Measurements from ENCODE around the gene EIF4B. TPM values are rescaled to one million over a fixed set of nuclear protein-coding genes. Genes with fewer than 3 reads are reported as not detected.

The EIF4B gene
- total RNA-seq, 5 donors from 2014 or later (not counting 1 experiment from before 2014, with no cell fraction given): 710 to 755 (median 729) TPM

GRCh38 chr12:53082637-53083175 lies 76.5 kb downstream of the EIF4B start:
- ChIA-PET POLR2A (interaction anchor here in 1 of 2 donors (0.6 kb wide), 1 partner anchor 10 kb away, joined by 5 read pairs; no protein-coding TSS in a partner anchor), CTCF (no interaction called here)
- no peaks in the 10 kb centered on the region for H3K9me3 ChIP-seq
- no peaks in the 10 kb centered on the region for H3K36me3 Mint-ChIP-seq
- H3K36me3 ChIP-seq (ENCODE audit: control insufficient read depth in 2 of 2, extremely low read depth in 1 of 2, insufficient read depth in 1 of 2, low read length in 1 of 2): no peaks in the 10 kb centered on the region
- no peaks in the 10 kb centered on the region for H3K9me3 Mint-ChIP-seq
- no peak overlapping the region for H3K4me3 Mint-ChIP-seq
- no peak overlapping the region for H3K27ac Mint-ChIP-seq
- H3K27me3 Mint-ChIP-seq: peaks cover 0 to 7% of the 10 kb centered on the region in 2 donors
- no peak for DNase-seq
- peaks cover 0 to 7% of the 10 kb centered on the region in 2 experiments for H3K27me3 ChIP-seq (replicated peaks in 1 of 2; ENCODE audit: control insufficient read depth in 2 of 2, extremely low read depth in 1 of 2, insufficient read depth in 2 of 2, low read length in 1 of 2)
- peaks cover 23 to 32% (median 28%) of the 10 kb centered on the region in 3 donors for H3K4me1 Mint-ChIP-seq
- ATAC-seq (replicated peaks in 1 of 4): no peak
- H3K4me1 ChIP-seq (ENCODE audit: control insufficient read depth in 1 of 2, extremely low read depth in 1 of 2, insufficient read depth in 2 of 2, low read length in 2 of 2): peaks cover 5 to 23% of the 10 kb centered on the region in 2 experiments
- no peak overlapping the region for H3K27ac ChIP-seq (ENCODE audit: low read length)
- no peak overlapping the region for H3K4me3 ChIP-seq (ENCODE audit: control insufficient read depth in 1 of 2, extremely low read depth in 1 of 2, low read length in 1 of 2)
- no CpG with 5 or more reads among the region's 2 CpGs for WGBS (ENCODE audit: insufficient coverage)

- peaks cover 0 to 13% of the 10 kb centered on the region in 2 experiments for H3K27me3 ChIP-seq (replicated peaks in 1 of 2; ENCODE audit: control insufficient read depth in 2 of 2, extremely low read depth in 1 of 2, insufficient read depth in 2 of 2, low read length in 1 of 2)
- DNase-seq (no peak), ATAC-seq (replicated peaks in 1 of 4) (no peak)
- H3K27ac Mint-ChIP-seq: no peak overlapping the region
- no peaks in the 10 kb centered on the region for H3K4me1 ChIP-seq (ENCODE audit: control insufficient read depth in 1 of 2, extremely low read depth in 1 of 2, insufficient read depth in 2 of 2, low read length in 2 of 2)
- peaks cover 0 to 11% of the 10 kb centered on the region in 2 donors for H3K27me3 Mint-ChIP-seq
- H3K9me3 Mint-ChIP-seq: no peaks in the 10 kb centered on the region
- H3K4me3 ChIP-seq (ENCODE audit: control insufficient read depth in 1 of 2, extremely low read depth in 1 of 2, low read length in 1 of 2): no peak overlapping the region
- no peak overlapping the region for H3K4me3 Mint-ChIP-seq
- ChIA-PET CTCF (interaction anchor here (0.6 to 4.2 kb wide), 4 partner anchors 12 to 69 kb away, joined by 3 to 11 read pairs (median 4); partner anchors contain the start of gene IGFBP6 (in 1 of the 2)), POLR2A (no interaction called here)
- no peak overlapping the region for H3K27ac ChIP-seq (ENCODE audit: low read length)
- H3K36me3 Mint-ChIP-seq: no peaks in the 10 kb centered on the region
- no peaks in the 10 kb centered on the region for H3K9me3 ChIP-seq
- H3K4me1 Mint-ChIP-seq: no peaks in the 10 kb centered on the region
- no peaks in the 10 kb centered on the region for H3K36me3 ChIP-seq (ENCODE audit: control insufficient read depth in 2 of 2, extremely low read depth in 1 of 2, insufficient read depth in 1 of 2, low read length in 1 of 2)
- WGBS (ENCODE audit: insufficient coverage): 83% methylated on average over 1 of the region's 3 CpGs
These were observed 80.1 kb downstream of the EIF4B start for GRCh38 chr12:53086361-53086760.

DNA sequence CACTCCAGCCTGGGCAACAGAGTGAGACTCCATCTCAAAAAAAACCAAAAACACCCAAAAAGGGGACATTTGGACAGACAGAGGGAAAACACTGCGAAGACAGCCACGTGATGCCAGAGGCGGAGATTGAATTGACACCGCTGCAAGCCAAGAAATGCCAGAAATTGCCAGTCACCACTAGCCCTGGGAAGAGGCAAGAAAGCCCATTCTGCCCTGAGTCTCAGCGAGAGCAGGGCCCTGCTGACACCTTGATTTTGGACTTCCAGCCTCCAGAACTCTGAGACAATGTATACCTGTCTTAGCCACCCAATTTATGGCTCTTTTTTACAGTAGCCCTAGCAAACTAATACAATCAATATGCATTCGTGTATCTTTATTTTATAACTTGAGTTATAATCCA lies 83.8 kb downstream of the EIF4B start:
- peaks cover 0 to 9% of the 10 kb centered on the region in 2 experiments for H3K27me3 ChIP-seq (replicated peaks in 1 of 2; ENCODE audit: control insufficient read depth in 2 of 2, extremely low read depth in 1 of 2, insufficient read depth in 2 of 2, low read length in 1 of 2)
- no peaks in the 10 kb centered on the region for H3K36me3 Mint-ChIP-seq
- ChIA-PET POLR2A (no interaction called here), CTCF (no interaction called here)
- ATAC-seq (replicated peaks in 1 of 4): no peak
- no peak overlapping the region for H3K27ac Mint-ChIP-seq
- no peaks in the 10 kb centered on the region for H3K36me3 ChIP-seq (ENCODE audit: control insufficient read depth in 2 of 2, extremely low read depth in 1 of 2, insufficient read depth in 1 of 2, low read length in 1 of 2)
- no peaks in the 10 kb centered on the region for H3K9me3 Mint-ChIP-seq
- H3K4me1 Mint-ChIP-seq: no peaks in the 10 kb centered on the region
- 92% methylated on average over 4 of the region's 6 CpGs for WGBS (ENCODE audit: insufficient coverage)
- no peak overlapping the region for H3K27ac ChIP-seq (ENCODE audit: low read length)
- no peak for DNase-seq
- no peaks in the 10 kb centered on the region for H3K9me3 ChIP-seq
- H3K4me3 ChIP-seq (ENCODE audit: control insufficient read depth in 1 of 2, extremely low read depth in 1 of 2, low read length in 1 of 2): no peak overlapping the region
- H3K4me3 Mint-ChIP-seq: no peak overlapping the region
- no peaks in the 10 kb centered on the region for H3K4me1 ChIP-seq (ENCODE audit: control insufficient read depth in 1 of 2, extremely low read depth in 1 of 2, insufficient read depth in 2 of 2, low read length in 2 of 2)
- peaks cover 0 to 13% of the 10 kb centered on the region in 2 donors for H3K27me3 Mint-ChIP-seq

DNA sequence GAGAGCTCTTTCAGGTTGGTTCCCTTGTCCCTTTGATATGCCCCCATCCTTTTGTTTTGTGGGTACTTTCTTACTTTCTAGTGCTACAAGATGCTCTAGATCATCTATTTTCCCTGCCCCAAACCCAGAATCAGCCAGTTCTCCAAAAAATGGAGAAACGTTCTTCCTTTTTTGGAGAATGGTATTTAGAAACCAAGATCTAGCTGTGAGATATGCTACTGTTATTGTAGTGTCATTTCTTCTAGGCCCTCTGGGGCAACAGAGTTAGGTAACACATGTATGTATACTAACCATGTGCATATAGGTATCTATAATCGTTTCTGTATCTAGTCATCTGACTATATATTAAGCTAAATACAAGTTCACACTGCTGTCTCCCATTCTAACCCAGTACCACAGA lies 84.3 kb downstream of the EIF4B start:
- ChIA-PET CTCF (no interaction called here), POLR2A (no interaction called here)
- no peak overlapping the region for H3K27ac ChIP-seq (ENCODE audit: low read length)

DNA sequence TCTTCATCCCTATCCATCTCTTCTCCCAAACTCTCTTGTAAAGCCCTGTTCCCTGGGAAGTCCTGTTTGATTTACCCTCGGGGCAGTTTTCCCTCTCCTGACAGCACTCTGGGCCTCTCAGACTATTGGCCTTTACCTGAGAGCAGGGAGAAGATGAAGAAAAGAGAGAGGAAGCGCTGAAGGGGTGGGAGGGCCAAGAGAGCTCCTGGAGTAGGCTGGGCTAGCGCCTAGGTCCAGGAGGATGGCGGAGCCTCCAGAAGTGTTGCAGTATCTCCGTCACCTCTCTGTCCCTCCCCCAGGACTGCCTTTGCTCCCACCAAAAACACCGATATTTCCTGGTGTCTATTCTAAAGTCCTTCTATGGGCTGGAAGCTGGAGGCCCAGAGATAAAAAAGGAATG lies 85.5 kb downstream of the EIF4B start:
- WGBS (ENCODE audit: insufficient coverage): no CpG with 5 or more reads among the region's 6 CpGs
- Mint-ChIP-seq H3K27ac (no peak overlapping the region), H3K9me3 (no peaks in the 10 kb centered on the region), H3K36me3 (no peaks in the 10 kb centered on the region), H3K27me3 (peaks cover 0 to 11% of the 10 kb centered on the region in 2 donors), H3K4me3 (no peak overlapping the region), H3K4me1 (peaks cover 1 to 4% (median 1%) of the 10 kb centered on the region in 3 donors)
- Histone ChIP-seq H3K4me1 (ENCODE audit: control insufficient read depth in 1 of 2, extremely low read depth in 1 of 2, insufficient read depth in 2 of 2, low read length in 2 of 2) (peaks cover 0 to under 1% of the 10 kb centered on the region in 2 experiments), H3K4me3 (ENCODE audit: control insufficient read depth in 1 of 2, extremely low read depth in 1 of 2, low read length in 1 of 2) (no peak overlapping the region), H3K27ac (ENCODE audit: low read length) (no peak overlapping the region), H3K27me3 (replicated peaks in 1 of 2; ENCODE audit: control insufficient read depth in 2 of 2, extremely low read depth in 1 of 2, insufficient read depth in 2 of 2, low read length in 1 of 2) (peaks cover 0 to 16% of the 10 kb centered on the region in 2 experiments), H3K9me3 (no peaks in the 10 kb centered on the region), H3K36me3 (ENCODE audit: control insufficient read depth in 2 of 2, extremely low read depth in 1 of 2, insufficient read depth in 1 of 2, low read length in 1 of 2) (no peaks in the 10 kb centered on the region)
- ATAC-seq (replicated peaks in 1 of 4): no peak
- no peak for DNase-seq
- ChIA-PET CTCF (interaction anchor here in 1 of 2 donors (1.4 kb wide), 1 partner anchor 26 kb away, joined by 3 read pairs; no protein-coding TSS in a partner anchor), POLR2A (no interaction called here)

More for the DNA sequence above, 84.3 kb downstream of the EIF4B start:
- no peak for DNase-seq
- Mint-ChIP-seq H3K9me3 (no peaks in the 10 kb centered on the region), H3K27me3 (peaks cover 0 to 12% of the 10 kb centered on the region in 2 donors), H3K36me3 (no peaks in the 10 kb centered on the region), H3K4me3 (no peak overlapping the region), H3K27ac (no peak overlapping the region), H3K4me1 (no peaks in the 10 kb centered on the region)
- WGBS (ENCODE audit: insufficient coverage): no CpG with 5 or more reads among the region's 2 CpGs
- Histone ChIP-seq H3K4me1 (ENCODE audit: control insufficient read depth in 1 of 2, extremely low read depth in 1 of 2, insufficient read depth in 2 of 2, low read length in 2 of 2) (no peaks in the 10 kb centered on the region), H3K4me3 (ENCODE audit: control insufficient read depth in 1 of 2, extremely low read depth in 1 of 2, low read length in 1 of 2) (no peak overlapping the region), H3K27me3 (replicated peaks in 1 of 2; ENCODE audit: control insufficient read depth in 2 of 2, extremely low read depth in 1 of 2, insufficient read depth in 2 of 2, low read length in 1 of 2) (peaks cover 0 to 9% of the 10 kb centered on the region in 2 experiments), H3K36me3 (ENCODE audit: control insufficient read depth in 2 of 2, extremely low read depth in 1 of 2, insufficient read depth in 1 of 2, low read length in 1 of 2) (no peaks in the 10 kb centered on the region), H3K9me3 (no peaks in the 10 kb centered on the region)
- ATAC-seq (replicated peaks in 1 of 4): no peak

Other genes starting within 250 kb of the EIF4B start
- gene KRT76, start 229.1 kb upstream of the EIF4B start, total RNA-seq: not detected
- not detected for gene KRT3, start 210.3 kb upstream of the EIF4B start, total RNA-seq
- not detected for gene KRT4, start 192.3 kb upstream of the EIF4B start, total RNA-seq
- gene KRT79, start 172.1 kb upstream of the EIF4B start, total RNA-seq: under 1 TPM in 1 of 5 donors, not detected in 4; 0.28 TPM
- not detected for gene KRT78, start 157.5 kb upstream of the EIF4B start, total RNA-seq
- 10 to 100 TPM in 2 of 5 donors, 1 to 10 TPM in 1, under 1 TPM in 2; 0.42 to 13.3 (median 8.0) TPM for gene KRT8, start 101.4 kb upstream of the EIF4B start, total RNA-seq
- 10 to 100 TPM in 3 of 5 donors, 1 to 10 TPM in 2; 3.0 to 14.9 (median 11.8) TPM for gene KRT18, start 57.3 kb upstream of the EIF4B start, total RNA-seq
- gene TNS2, start 43.6 kb downstream of the EIF4B start, total RNA-seq: 1 to 10 TPM; 2.5 to 5.1 (median 3.0) TPM
- 10 to 100 TPM; 29.3 to 65.0 (median 58.2) TPM for gene SPRYD3, start 72.9 kb downstream of the EIF4B start, total RNA-seq
- gene IGFBP6, start 91.2 kb downstream of the EIF4B start, total RNA-seq: 1 to 10 TPM in 1 of 5 donors, under 1 TPM in 2, not detected in 2; 0.67 to 1.4 (median 0.79) TPM
- gene SOAT2, start 97.0 kb downstream of the EIF4B start, total RNA-seq: 1 to 10 TPM in 2 of 5 donors, under 1 TPM in 3; 0.82 to 1.6 (median 0.89) TPM
- gene ZNF740, start 174.3 kb downstream of the EIF4B start, total RNA-seq: 10 to 100 TPM; 36.4 to 94.2 (median 83.9) TPM
- gene CSAD, start 174.5 kb downstream of the EIF4B start, total RNA-seq: 10 to 100 TPM; 48.6 to 69.6 (median 62.3) TPM
- gene ITGB7, start 200.8 kb downstream of the EIF4B start, total RNA-seq: 100 to 1,000 TPM; 247 to 590 (median 469) TPM
- gene RARG, start 225.8 kb downstream of the EIF4B start, total RNA-seq: 10 to 100 TPM; 20.3 to 91.3 (median 74.2) TPM

All from T-cell (primary cell).